GM21786 (cell line): ENCODE measurements around the gene PLCL2.
A peak's percentile ranks its signal among the peaks of the same experiment; 100 is the strongest.

Experiments
- ATAC-seq: cut with Tn5 transposase; IDR thresholded peaks from one replicate; pipeline ENCODE4 v1.9.1; 2021; ENCODE audit not compliant: unreplicated experiment

PLCL2 gene

GRCh38 chr3:16890597-16891333, 6.0 kb downstream of the PLCL2 start:
- no peak for ATAC-seq

GRCh38 chr3:16893618-16894200, 9.0 kb downstream of the PLCL2 start:
- no peak for ATAC-seq

GRCh38 chr3:16896094-16896627, 11.4 kb downstream of the PLCL2 start:
- ATAC-seq, result no peak

- ATAC-seq, result no peak
These were observed 12.1 kb downstream of the PLCL2 start for GRCh38 chr3:16896820-16897219.

GRCh38 chr3:16897254-16897926, 12.6 kb downstream of the PLCL2 start:
- ATAC-seq, result peak; percentile 64

GRCh38 chr3:16898595-16899395, 14.0 kb downstream of the PLCL2 start:
- no peak for ATAC-seq

GRCh38 chr3:16899919-16900318, 15.2 kb downstream of the PLCL2 start:
- no peak for ATAC-seq

GRCh38 chr3:16900779-16901440, 16.2 kb downstream of the PLCL2 start:
- ATAC-seq, result no peak

- peak; percentile 37 for ATAC-seq
These were observed 20.0 kb downstream of the PLCL2 start for GRCh38 chr3:16904423-16905417.

GRCh38 chr3:16905704-16906103, 20.9 kb downstream of the PLCL2 start:
- no peak for ATAC-seq

- ATAC-seq, result peak; percentile 44
These were observed 21.9 kb downstream of the PLCL2 start for GRCh38 chr3:16906682-16907081.

GRCh38 chr3:16907243-16907642, 22.5 kb downstream of the PLCL2 start:
- ATAC-seq, result peak; percentile 56

GRCh38 chr3:16908016-16908807, 23.5 kb downstream of the PLCL2 start:
- ATAC-seq, result no peak

GRCh38 chr3:16908896-16909295, 24.1 kb downstream of the PLCL2 start:
- no peak for ATAC-seq

- no peak for ATAC-seq
These were observed 25.0 kb downstream of the PLCL2 start for GRCh38 chr3:16909802-16910201.

- no peak for ATAC-seq
These were observed 25.5 kb downstream of the PLCL2 start for GRCh38 chr3:16910207-16910606.

GRCh38 chr3:16911916-16912315, 27.2 kb downstream of the PLCL2 start:
- no peak for ATAC-seq

- ATAC-seq, result peak; percentile 92
These were observed 27.9 kb downstream of the PLCL2 start for GRCh38 chr3:16912400-16913263.
